Mesenchymal stem cell (in vitro differentiated cells and primary cell): ENCODE data around the gene MVP.

Experiments
- DNase-seq: peaks from one replicate; pipeline ENCODE4 v3.0.0-alpha.2; 2013
- H2AFZ ChIP-seq: one replicate; pipeline ENCODE4 v1.6.1; 2013; ENCODE audit warnings: low read depth, mild to moderate bottlenecking, control low read depth, inconsistent platforms, low read length, moderate library complexity
- H2AK5ac ChIP-seq: 2 replicates; pipeline ENCODE4 v1.6.1; 2013; ENCODE audit warnings: low read length, moderate library complexity, mild to moderate bottlenecking, inconsistent platforms; ENCODE audit not compliant: severe bottlenecking
- H2BK120ac ChIP-seq: one replicate; pipeline ENCODE4 v1.6.1; 2013; ENCODE audit warnings: low read depth, mild to moderate bottlenecking, inconsistent platforms, low read length, moderate library complexity
- H2BK12ac ChIP-seq, 2 experiments: one replicate each; pipeline ENCODE4 v1.6.1; 2013; ENCODE audit warnings: inconsistent platforms in 2 of 2, low read length in 2 of 2, mild to moderate bottlenecking in 2 of 2, moderate library complexity in 2 of 2, control low read depth in 1 of 2
- H2BK15ac ChIP-seq: one replicate; pipeline ENCODE4 v1.6.1; 2013; ENCODE audit warnings: mild to moderate bottlenecking, low read depth, inconsistent platforms; ENCODE audit not compliant: poor library complexity, severe bottlenecking
- H2BK5ac ChIP-seq: 2 replicates; pipeline ENCODE4 v1.6.1; 2013; ENCODE audit warnings: low read depth, mild to moderate bottlenecking, low read length, control low read depth, inconsistent platforms; ENCODE audit not compliant: poor library complexity, severe bottlenecking
- H3K14ac ChIP-seq, 2 experiments: one replicate each; pipeline ENCODE4 v1.6.1; 2013; ENCODE audit warnings: inconsistent platforms in 2 of 2, low read length in 2 of 2, control low read depth in 1 of 2, mild to moderate bottlenecking in 1 of 2, moderate library complexity in 1 of 2
- H3K18ac ChIP-seq, 2 experiments: one replicate each; pipeline ENCODE4 v1.6.1; 2013; ENCODE audit warnings: inconsistent platforms in 2 of 2, low read length in 2 of 2, control low read depth in 1 of 2, low read depth in 1 of 2, mild to moderate bottlenecking in 1 of 2
- H3K23ac ChIP-seq, 2 experiments: one replicate each; pipeline ENCODE4 v1.6.1; 2013; ENCODE audit warnings: inconsistent platforms in 2 of 2, low read length in 2 of 2, mild to moderate bottlenecking in 2 of 2, moderate library complexity in 2 of 2, control low read depth in 1 of 2
- H3K27ac ChIP-seq: 2 replicates; pipeline ENCODE4 v1.5.1; 2013; ENCODE audit warnings: mild to moderate bottlenecking, moderate library complexity, low read length, control low read depth, inconsistent platforms; ENCODE audit not compliant: poor library complexity, severe bottlenecking
- H3K27me3 ChIP-seq, 2 experiments: 2 replicates each; pipeline versions ENCODE4 v1.6.1 to v1.7.0; 2013; ENCODE audit warnings: low read length in 2 of 2, mild to moderate bottlenecking in 2 of 2, moderate library complexity in 2 of 2, control low read depth in 1 of 2, inconsistent platforms in 1 of 2; ENCODE audit not compliant: control insufficient read depth in 1 of 2, insufficient read depth in 1 of 2
- H3K36me3 ChIP-seq, 2 experiments: 2 replicates each; pipeline versions ENCODE4 v1.6.1 to v1.7.0; 2013; ENCODE audit warnings: low read length in 2 of 2, control low read depth in 1 of 2, inconsistent platforms in 1 of 2, low read depth in 1 of 2, mild to moderate bottlenecking in 1 of 2; ENCODE audit not compliant: insufficient read depth in 2 of 2, control insufficient read depth in 1 of 2
- H3K4ac ChIP-seq, 2 experiments: one replicate each; pipeline ENCODE4 v1.6.1; 2013; ENCODE audit warnings: inconsistent platforms in 2 of 2, low read length in 2 of 2, mild to moderate bottlenecking in 2 of 2, moderate library complexity in 2 of 2, control low read depth in 1 of 2, low read depth in 1 of 2
- H3K4me1 ChIP-seq: 2 replicates; pipeline ENCODE4 v1.6.1; 2013; ENCODE audit warnings: low read depth, low read length, control low read depth; ENCODE audit not compliant: control insufficient read depth, insufficient read depth
- H3K4me2 ChIP-seq: 2 replicates; pipeline ENCODE4 v1.6.1; 2013; ENCODE audit warnings: low read length, mild to moderate bottlenecking, inconsistent platforms; ENCODE audit not compliant: poor library complexity, severe bottlenecking
- H3K4me3 ChIP-seq, 2 experiments: 2 replicates each; pipeline versions ENCODE4 v1.5.1 to v1.7.0; 2013; ENCODE audit warnings: low read length in 2 of 2, mild to moderate bottlenecking in 2 of 2, control low read depth in 1 of 2, low read depth in 1 of 2; ENCODE audit not compliant: insufficient read depth in 1 of 2
- H3K79me1 ChIP-seq: replicated peaks from 2 replicates; pipeline ENCODE4 v1.6.1; 2013; ENCODE audit warnings: mild to moderate bottlenecking, control low read depth, low read length, inconsistent platforms; ENCODE audit not compliant: poor library complexity, severe bottlenecking
- H3K9ac ChIP-seq: 2 replicates; pipeline ENCODE4 v1.7.0; 2013; ENCODE audit warnings: mild to moderate bottlenecking, low read length, moderate library complexity
- H3K9me3 ChIP-seq: 2 replicates; pipeline ENCODE4 v1.7.0; 2013; ENCODE audit warnings: mild to moderate bottlenecking, low read length; ENCODE audit not compliant: control insufficient read depth
- H4K8ac ChIP-seq: one replicate; pipeline ENCODE4 v1.6.1; 2013; ENCODE audit warnings: inconsistent platforms, mild to moderate bottlenecking, low read length, moderate library complexity
- H4K91ac ChIP-seq: one replicate; pipeline ENCODE4 v1.6.1; 2013; ENCODE audit warnings: mild to moderate bottlenecking, low read length, inconsistent platforms
- WGBS: methylation state at CpG from one replicate; pipeline ENCODE4 v1.1.7; 2013; ENCODE audit warnings: mixed read lengths; 5-methylcytosine and 5-hydroxymethylcytosine counted together

MVP gene

GRCh38 chr16:29811896-29812665, 8.2 kb upstream of the MVP start, which contains the start of gene PRRT2:
Gene PRRT2 (plus strand): TSS chr16:29812193. CDS start chr16:29813055, 862 bp downstream.
- H4K91ac ChIP-seq = peak within 1 kb of the TSS; percentile 76
- H2AK5ac ChIP-seq = peak within 1 kb of the TSS; percentile 50
- peak within 1 kb of the TSS; percentile 87 for H3K9ac ChIP-seq
- H3K27me3 ChIP-seq = no peaks in the 10 kb centered on the region
- H3K4me1 ChIP-seq = peaks cover 64% of the 10 kb centered on the region
- H2BK12ac ChIP-seq = peak within 1 kb of the TSS; percentile 79 to 83
- H3K18ac ChIP-seq = peak within 1 kb of the TSS; percentile 40 to 95
- peak within 1 kb of the TSS; percentile 72 for H4K8ac ChIP-seq
- H3K27ac ChIP-seq = peak within 1 kb of the TSS; percentile 86
- peak within 1 kb of the TSS; percentile 35 for H2BK120ac ChIP-seq
- 1% methylated on average over 45 of the region's 69 CpGs for WGBS
- peaks cover 16 to 33% of the 10 kb centered on the region in 2 experiments for H3K36me3 ChIP-seq
- H3K23ac ChIP-seq = peak within 1 kb of the TSS in 1 of 2 experiments; percentile 46
- peak within 1 kb of the TSS; percentile 50 to 79 for H3K4ac ChIP-seq
- peak within 1 kb of the TSS; percentile 96 for H3K4me2 ChIP-seq
- peak within 1 kb of the TSS in 1 of 2 experiments; percentile 75 for H3K14ac ChIP-seq
- peak within 1 kb of the TSS; percentile 88 for H2BK15ac ChIP-seq
- peak within 1 kb of the TSS; percentile 73 for H2AFZ ChIP-seq
- H3K4me3 ChIP-seq = peak within 1 kb of the TSS; percentile 59 to 90
- peaks cover 10% of the 10 kb centered on the region for H3K79me1 ChIP-seq
- no peak within 1 kb of the TSS for H2BK5ac ChIP-seq
- DNase-seq = peak; percentile 74
- no peaks in the 10 kb centered on the region for H3K9me3 ChIP-seq

GRCh38 chr16:29812754-29813643, 7.3 kb upstream of the MVP start:
- Histone ChIP-seq H3K36me3 (peaks cover 19 to 27% of the 10 kb centered on the region in 2 experiments), H2BK120ac (no peak overlapping the region), H2BK12ac (peak overlapping the region; percentile 79 to 83), H3K23ac (peak overlapping the region in 1 of 2 experiments; percentile 46), H4K8ac (peak overlapping the region; percentile 12), H3K4me3 (peak overlapping the region in 1 of 2 experiments; percentile 90), H3K4ac (peak overlapping the region in 1 of 2 experiments; percentile 17), H3K9me3 (no peaks in the 10 kb centered on the region), H3K14ac (no peak overlapping the region), H4K91ac (no peak overlapping the region), H3K27me3 (no peaks in the 10 kb centered on the region), H2AK5ac (peak overlapping the region; percentile 50), H2AFZ (no peak overlapping the region), H3K4me2 (peak overlapping the region; percentile 96), H2BK15ac (peak overlapping the region; percentile 88), H3K79me1 (peaks cover 10% of the 10 kb centered on the region), H3K9ac (peak overlapping the region; percentile 87), H2BK5ac (no peak overlapping the region), H3K27ac (no peak overlapping the region), H3K4me1 (peaks cover 58% of the 10 kb centered on the region), H3K18ac (peak overlapping the region; percentile 40 to 95)
- DNase-seq = no peak
- WGBS = 83% methylated on average over 6 of the region's 9 CpGs

- Histone ChIP-seq H3K18ac (peak overlapping the region in 1 of 2 experiments; percentile 6), H2BK15ac (no peak overlapping the region), H3K4me3 (peak overlapping the region in 1 of 2 experiments; percentile 90), H3K27me3 (no peaks in the 10 kb centered on the region), H3K79me1 (peaks cover 10% of the 10 kb centered on the region), H3K4me2 (no peak overlapping the region), H4K8ac (no peak overlapping the region), H3K9ac (peak overlapping the region; percentile 93), H4K91ac (no peak overlapping the region), H2BK120ac (no peak overlapping the region), H3K4me1 (peaks cover 54% of the 10 kb centered on the region), H3K9me3 (no peaks in the 10 kb centered on the region), H3K4ac (peak overlapping the region in 1 of 2 experiments; percentile 1), H2BK12ac (peak overlapping the region in 1 of 2 experiments; percentile 29), H2AK5ac (no peak overlapping the region), H2AFZ (no peak overlapping the region), H3K14ac (no peak overlapping the region), H3K27ac (no peak overlapping the region), H3K23ac (no peak overlapping the region), H3K36me3 (peaks cover 23 to 24% of the 10 kb centered on the region in 2 experiments), H2BK5ac (no peak overlapping the region)
- DNase-seq = no peak
- WGBS = 92% methylated on average over 18 of the region's 24 CpGs
These were observed 6.4 kb upstream of the MVP start for GRCh38 chr16:29813644-29814562.
